ENCODE data around the gene GOPC. TPM values are rescaled to one million over a fixed set of nuclear protein-coding genes. Genes with fewer than 3 reads are reported as not detected.

The GOPC gene
- total and polyA plus RNA-seq, 2 of the 8 experiments (the other 6 are each of a cell fraction or from before 2014, with no cell fraction given): 5.3 to 19.4 TPM

DNA sequence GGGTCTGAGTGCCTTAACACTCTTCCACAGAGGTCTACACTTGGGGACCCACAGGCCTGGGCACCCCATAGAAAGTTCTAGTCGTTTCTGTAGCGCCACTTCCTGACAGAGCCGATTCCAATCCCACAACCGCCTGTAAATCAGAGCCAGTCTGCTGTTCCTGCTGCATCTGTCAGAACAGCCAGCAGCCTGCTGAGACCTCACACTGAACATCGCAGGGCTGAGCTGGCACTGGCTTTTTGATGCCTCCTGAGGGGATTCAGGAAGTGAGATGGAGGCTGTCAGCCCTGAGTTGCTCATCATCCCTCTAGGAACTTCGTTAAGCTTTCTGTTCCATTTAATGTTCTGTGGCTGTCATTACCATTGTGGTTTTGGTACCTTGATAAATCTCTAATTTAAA is 71.0 kb downstream of the GOPC start:
- H3K23me2 ChIP-seq (ENCODE audit: low read depth, low read length): no peaks in the 10 kb centered on the region
- no peak overlapping the region for H3K18ac ChIP-seq (ENCODE audit: extremely low read depth, low read length)
- ChIA-PET POLR2A (ENCODE audit: partially characterized antibody) (no interaction called here), CTCF (ENCODE audit: partially characterized antibody) (interaction anchor here (1.3 to 2.1 kb wide), 4 partner anchors 9 to 24 kb away, joined by 3 to 9 read pairs (median 6); no protein-coding TSS in a partner anchor)
- no peak overlapping the region for H2AK5ac ChIP-seq (ENCODE audit: low read depth, low read length)
- H3K79me2 ChIP-seq (ENCODE audit: control insufficient read depth in 1 of 2, insufficient read depth in 2 of 2, low read length in 2 of 2): no peaks in the 10 kb centered on the region
- no peaks in the 10 kb centered on the region for H3K79me1 ChIP-seq (ENCODE audit: low read depth, low read length)
- H3K4me3 ChIP-seq (ENCODE audit: extremely low read depth in 1 of 4, insufficient read depth in 2 of 4, low read depth in 3 of 4, low read length in 4 of 4): no peak overlapping the region
- no peak for DNase-seq (ENCODE audit: low read depth in 1 of 2, low spot score in 2 of 2)
- H3K4me2 ChIP-seq (ENCODE audit: insufficient read depth in 1 of 2, low read depth in 2 of 2, low read length in 2 of 2): no peak overlapping the region
- H3K9ac ChIP-seq (replicated peaks in 1 of 4; ENCODE audit: extremely low read depth in 1 of 4, low read depth in 3 of 4, low read length in 3 of 4): no peak overlapping the region
- no peak overlapping the region for H3K56ac ChIP-seq (replicated peaks; ENCODE audit: insufficient read length, low read depth, low read length)
- no peak overlapping the region for H2BK15ac ChIP-seq (ENCODE audit: low read length)
- no peak overlapping the region; the same call in 1 of the 2 replicates for H2BK12ac ChIP-seq (ENCODE audit: low read depth, low read length)
- no peaks in the 10 kb centered on the region for H3K36me3 ChIP-seq (ENCODE audit: control insufficient read depth in 2 of 4, insufficient read depth in 4 of 4, low read length in 3 of 4)
- H4K20me1 ChIP-seq (replicated peaks in 1 of 2; ENCODE audit: control insufficient read depth in 1 of 2, insufficient read depth in 2 of 2, low read length in 2 of 2): no peaks in the 10 kb centered on the region
- H2BK20ac ChIP-seq (ENCODE audit: low read length): no peak overlapping the region
- no peaks in the 10 kb centered on the region for H3K27me3 ChIP-seq (replicated peaks in 1 of 4; ENCODE audit: control insufficient read depth in 3 of 4, extremely low read depth in 1 of 4, insufficient read depth in 3 of 4, low read length in 3 of 4)
- no peak overlapping the region for H3K4ac ChIP-seq (replicated peaks; ENCODE audit: insufficient read length, low read depth, low read length)
- H3K27ac ChIP-seq (ENCODE audit: low read depth, low read length): no peak overlapping the region
- no peaks in the 10 kb centered on the region for H3K9me3 ChIP-seq (ENCODE audit: insufficient read depth in 2 of 2, low read depth in 1 of 2, low read length in 1 of 2)
- no peaks in the 10 kb centered on the region for H3K4me1 ChIP-seq (replicated peaks in 1 of 4; ENCODE audit: control insufficient read depth in 3 of 4, insufficient read depth in 4 of 4, low read length in 3 of 4)
- H3K14ac ChIP-seq (ENCODE audit: insufficient read length): no peak overlapping the region
- H2BK5ac ChIP-seq (ENCODE audit: low read depth, low read length): no peak overlapping the region
- no peak overlapping the region for H4K5ac ChIP-seq (ENCODE audit: insufficient read length, low read depth, low read length)
- no peak overlapping the region for H3K23ac ChIP-seq (ENCODE audit: insufficient read length)
- no peak overlapping the region for H4K8ac ChIP-seq (ENCODE audit: extremely low read depth, insufficient read depth, low read length)
- no peak overlapping the region for H4K91ac ChIP-seq (replicated peaks; ENCODE audit: insufficient read length, low read length)
- H2BK120ac ChIP-seq (replicated peaks; ENCODE audit: low read depth, low read length): no peak overlapping the region
- TF ChIP-seq GTF2F1 (IDR thresholded peaks at IDR 0.05; ENCODE audit: borderline replicate concordance, low read depth, low read length) (no peak), CTBP2 (IDR thresholded peaks at IDR 0.05; ENCODE audit: borderline replicate concordance, insufficient read depth, insufficient read length, low read length) (no peak), CHD2 (IDR thresholded peaks at IDR 0.05; ENCODE audit: low read length) (no peak), FOSL1 (IDR thresholded peaks at IDR 0.05; ENCODE audit: insufficient read depth, low read depth, low read length) (no peak), CBX8 (IDR thresholded peaks at IDR 0.05; ENCODE audit: borderline replicate concordance, low read depth, low read length) (no peak)
- TF ChIP-seq, protein P1, sequence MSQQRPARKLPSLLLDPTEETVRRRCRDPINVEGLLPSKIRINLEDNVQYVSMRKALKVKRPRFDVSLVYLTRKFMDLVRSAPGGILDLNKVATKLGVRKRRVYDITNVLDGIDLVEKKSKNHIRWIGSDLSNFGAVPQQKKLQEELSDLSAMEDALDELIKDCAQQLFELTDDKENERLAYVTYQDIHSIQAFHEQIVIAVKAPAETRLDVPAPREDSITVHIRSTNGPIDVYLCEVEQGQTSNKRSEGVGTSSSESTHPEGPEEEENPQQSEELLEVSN (IDR thresholded peaks at IDR 0.05): no peak
- TF ChIP-seq, protein P2, sequence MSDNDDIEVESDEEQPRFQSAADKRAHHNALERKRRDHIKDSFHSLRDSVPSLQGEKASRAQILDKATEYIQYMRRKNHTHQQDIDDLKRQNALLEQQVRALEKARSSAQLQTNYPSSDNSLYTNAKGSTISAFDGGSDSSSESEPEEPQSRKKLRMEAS (IDR thresholded peaks at IDR 0.05): no peak
- H2AFZ ChIP-seq (ENCODE audit: low read length): no peak overlapping the region
- 89% methylated on average over 6 of the region's 6 CpGs; no CpG with 5 or more reads in 1 of the 2 experiments for WGBS, 2 experiments (ENCODE audit: extremely low coverage in 1 of 2, insufficient coverage in 1 of 2, insufficient read length in 1 of 2, insufficient replicate concordance in 2 of 2, low coverage in 1 of 2, low lambda C conversion rate in 2 of 2, missing lambda C conversion rate in 1 of 2)
- FAIRE-seq: no peak
